PC-3 (cell line): ENCODE measurements around the gene SP7. TPM values are rescaled to one million over a fixed set of nuclear protein-coding genes. Genes with fewer than 3 reads are reported as not detected.

Experiments
- ATAC-seq: fragments of 200-7000 bp; cut with Tn5 transposase; 2 replicates; pipeline ENCODE4 v1.9.1; 2020; ENCODE audit warnings: mild to moderate bottlenecking, moderate library complexity
- BruUV-seq: library from RNA; stranded (reverse); fragments of 400-500 nt; replicated peaks from 2 replicates; lab custom pipeline; 2021; lab: Mats Ljungman, UMichigan
- CTCF ChIA-PET: fragments of 300-600 bp; sonication (Branson Sonifier 250); formaldehyde crosslinking; loops from one replicate; lab custom pipeline; 2022; ENCODE audit warnings: antibody characterized with exemption; lab: Charles Lee
- POLR2A ChIA-PET: fragments of 300-600 bp; sonication (Branson Sonifier 250); formaldehyde crosslinking; loops from one replicate; lab custom pipeline; 2022; ENCODE audit warnings: antibody characterized with exemption; ENCODE audit not compliant: unreplicated experiment; lab: Charles Lee
- DNase-seq: peaks from one replicate; pipeline ENCODE4 v3.0.0-alpha.2; 2015
- H2AFZ ChIP-seq: fragments of 300-600 bp; sonication (generic); 2 replicates; pipeline ENCODE4 v1.6.0; 2016; ENCODE audit warnings: antibody characterized with exemption, low read length
- H3F3A ChIP-seq: fragments of 300-600 bp; sonication (generic); one replicate; pipeline ENCODE4 v1.6.0; 2017; ENCODE audit warnings: antibody characterized with exemption, low read length, control low read depth, mild to moderate bottlenecking; ENCODE audit not compliant: unreplicated experiment
- H3K27ac ChIP-seq: fragments of 300-600 bp; sonication (generic); 2 replicates; pipeline ENCODE4 v1.5.1; 2016; ENCODE audit warnings: mild to moderate bottlenecking, low read length
- H3K27me3 ChIP-seq: fragments of 300-600 bp; sonication (generic); 2 replicates; pipeline ENCODE4 v1.6.1; 2016; ENCODE audit warnings: low read length, mixed read lengths
- H3K36me3 ChIP-seq: fragments of 300-600 bp; sonication (generic); 2 replicates; pipeline ENCODE4 v1.6.1; 2016; ENCODE audit warnings: low read depth, mixed run types, low read length, mixed read lengths
- H3K4me1 ChIP-seq: fragments of 300-600 bp; sonication (generic); 2 replicates; pipeline ENCODE4 v1.5.1; 2016; ENCODE audit warnings: low read length; ENCODE audit not compliant: insufficient read depth
- H3K4me2 ChIP-seq: fragments of 300-600 bp; sonication (generic); 2 replicates; pipeline ENCODE4 v1.6.0; 2016; ENCODE audit warnings: low read length
- H3K4me3 ChIP-seq: fragments of 300-600 bp; sonication (generic); 2 replicates; pipeline ENCODE4 v1.5.1; 2016; ENCODE audit warnings: mild to moderate bottlenecking, low read length, mixed read lengths
- H3K79me2 ChIP-seq: fragments of 300-600 bp; sonication (generic); 2 replicates; pipeline ENCODE4 v1.6.1; 2017; ENCODE audit warnings: low read length, mixed read lengths
- H3K9ac ChIP-seq: fragments of 300-600 bp; sonication (generic); 2 replicates; pipeline ENCODE4 v1.6.0; 2016; ENCODE audit warnings: mild to moderate bottlenecking, low read length
- H3K9me2 ChIP-seq: fragments of 300-600 bp; sonication (generic); replicated peaks from 2 replicates; pipeline ENCODE4 v1.6.1; 2016; ENCODE audit warnings: mixed run types, low read length, mixed read lengths
- H3K9me3 ChIP-seq: fragments of 300-600 bp; sonication (generic); 2 replicates; pipeline ENCODE4 v1.6.1; 2016; ENCODE audit warnings: low read length, mixed read lengths
- H4K20me1 ChIP-seq: fragments of 300-600 bp; sonication (generic); 2 replicates; pipeline ENCODE4 v1.6.1; 2016; ENCODE audit warnings: low read length, mixed read lengths
- EZH2 ChIP-seq: fragments of 300-600 bp; sonication (generic); IDR thresholded peaks from one replicate; pipeline ENCODE4 v1.6.1; 2017; ENCODE audit warnings: antibody characterized with exemption, mild to moderate bottlenecking, low read length; ENCODE audit not compliant: unreplicated experiment
- EZH2phosphoT487 ChIP-seq: fragments of 300-600 bp; sonication (generic); IDR thresholded peaks from 2 replicates; pipeline ENCODE4 v1.6.1; 2018; ENCODE audit warnings: mild to moderate bottlenecking, antibody characterized with exemption, low read length, borderline replicate concordance
- intact Hi-C: fragments of 100-400 bp; cut with micrococcal nuclease; formaldehyde crosslinking; loops from 2 replicates; pipeline ENCODE4 v1.9.0; 2023
- total RNA-seq: library from RNA; depleted of rRNA; stranded (reverse); fragments of >200 nt; gene quantifications from 2 replicates; pipeline ENCODE4 v1.2.3, GENCODE V29; 2014
- TF ChIP-seq, protein P1 (sequence below): fragments of 300-600 bp; sonication (generic); conservative IDR thresholded peaks from 2 replicates; pipeline ENCODE4 v1.5.1; 2017; ENCODE audit warnings: antibody characterized with exemption, low read depth, mild to moderate bottlenecking, low read length

Gene SP7
- total RNA-seq, 1 experiment from 2014 or later = not detected

GRCh38 chr12:53289891-53290290 lies 46.3 kb downstream of the SP7 start:
- TF ChIP-seq EZH2phosphoT487 = no peak
- peak; percentile 64 for DNase-seq
- ATAC-seq = peak; percentile 87
- H3K4me1 ChIP-seq = peaks cover 30% of the 10 kb centered on the region
- no TSS peak for BruUV-seq
- peak overlapping the region; percentile 89 for H3K27ac ChIP-seq
- H3K4me3 ChIP-seq = no peak overlapping the region
- H3K4me2 ChIP-seq = peak overlapping the region; percentile 34
- H3K36me3 ChIP-seq = peaks cover 35% of the 10 kb centered on the region
- H4K20me1 ChIP-seq = no peaks in the 10 kb centered on the region
- ChIA-PET POLR2A (no interaction called here), CTCF (interaction anchor here (0.6 to 2.2 kb wide), 4 partner anchors 14 to 78 kb away, joined by 3 to 13 read pairs (median 6); partner anchors contain the start of gene AAAS)
- H3F3A ChIP-seq = no peaks in the 10 kb centered on the region
- intact Hi-C loops = no loop called here
- H3K27me3 ChIP-seq = no peaks in the 10 kb centered on the region
- peak overlapping the region; percentile 67 for H3K9ac ChIP-seq
- no peaks in the 10 kb centered on the region for H3K9me3 ChIP-seq
- H2AFZ ChIP-seq = no peak overlapping the region
- H3K79me2 ChIP-seq = no peaks in the 10 kb centered on the region
- H3K9me2 ChIP-seq = no peaks in the 10 kb centered on the region

DNA sequence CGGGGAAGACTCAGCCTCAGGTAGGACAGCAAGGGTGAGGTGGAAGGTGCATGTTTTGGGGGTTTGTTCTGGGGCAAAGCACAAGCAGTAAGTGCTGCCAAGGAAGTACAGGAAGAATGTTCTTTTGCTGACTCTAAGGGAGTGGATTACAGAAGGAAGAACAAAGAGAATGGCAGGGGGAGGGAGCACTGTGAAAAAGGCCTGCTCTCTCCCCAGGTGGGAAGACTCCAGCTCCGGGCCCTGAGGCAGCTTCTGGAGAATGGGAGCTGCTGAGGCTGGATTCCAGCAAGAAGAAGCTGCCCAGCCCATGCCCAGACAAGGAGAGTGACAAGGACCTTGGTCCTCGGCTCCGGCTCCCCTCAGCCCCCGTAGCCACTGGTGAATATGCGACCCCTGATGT lies 47.8 kb downstream of the SP7 start:
- H3K4me2 ChIP-seq = no peak overlapping the region
- H3F3A ChIP-seq = no peaks in the 10 kb centered on the region
- H3K27ac ChIP-seq = no peak overlapping the region
- TF ChIP-seq, protein P1, sequence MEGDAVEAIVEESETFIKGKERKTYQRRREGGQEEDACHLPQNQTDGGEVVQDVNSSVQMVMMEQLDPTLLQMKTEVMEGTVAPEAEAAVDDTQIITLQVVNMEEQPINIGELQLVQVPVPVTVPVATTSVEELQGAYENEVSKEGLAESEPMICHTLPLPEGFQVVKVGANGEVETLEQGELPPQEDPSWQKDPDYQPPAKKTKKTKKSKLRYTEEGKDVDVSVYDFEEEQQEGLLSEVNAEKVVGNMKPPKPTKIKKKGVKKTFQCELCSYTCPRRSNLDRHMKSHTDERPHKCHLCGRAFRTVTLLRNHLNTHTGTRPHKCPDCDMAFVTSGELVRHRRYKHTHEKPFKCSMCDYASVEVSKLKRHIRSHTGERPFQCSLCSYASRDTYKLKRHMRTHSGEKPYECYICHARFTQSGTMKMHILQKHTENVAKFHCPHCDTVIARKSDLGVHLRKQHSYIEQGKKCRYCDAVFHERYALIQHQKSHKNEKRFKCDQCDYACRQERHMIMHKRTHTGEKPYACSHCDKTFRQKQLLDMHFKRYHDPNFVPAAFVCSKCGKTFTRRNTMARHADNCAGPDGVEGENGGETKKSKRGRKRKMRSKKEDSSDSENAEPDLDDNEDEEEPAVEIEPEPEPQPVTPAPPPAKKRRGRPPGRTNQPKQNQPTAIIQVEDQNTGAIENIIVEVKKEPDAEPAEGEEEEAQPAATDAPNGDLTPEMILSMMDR = no peak
- TF ChIP-seq EZH2 = no peak
- no peak for TF ChIP-seq EZH2phosphoT487
- no peaks in the 10 kb centered on the region for H3K27me3 ChIP-seq
- peaks cover 40% of the 10 kb centered on the region for H3K36me3 ChIP-seq
- no peaks in the 10 kb centered on the region for H3K9me3 ChIP-seq
- no TSS peak for BruUV-seq
- ATAC-seq (0 out of 2 replicates have a peak, but pooled peaks have one; percentile 9), DNase-seq (no peak)
- no peak overlapping the region for H3K4me3 ChIP-seq
- no peaks in the 10 kb centered on the region for H4K20me1 ChIP-seq
- ChIA-PET POLR2A (interaction anchor here (0.6 kb wide), 1 partner anchor 30 kb away, joined by 3 read pairs; no protein-coding TSS in a partner anchor), CTCF (interaction anchor here (2.2 kb wide), 1 partner anchor 74 kb away, joined by 13 read pairs; no protein-coding TSS in a partner anchor)
- no peak overlapping the region for H3K9ac ChIP-seq
- no peaks in the 10 kb centered on the region for H3K79me2 ChIP-seq
- intact Hi-C loops = no loop called here
- H3K9me2 ChIP-seq = no peaks in the 10 kb centered on the region
- no peak overlapping the region for H2AFZ ChIP-seq
- peaks cover 29% of the 10 kb centered on the region for H3K4me1 ChIP-seq

- BruUV-seq = no TSS peak
- Histone ChIP-seq H3K9me2 (no peaks in the 10 kb centered on the region), H3F3A (no peaks in the 10 kb centered on the region), H3K27me3 (no peaks in the 10 kb centered on the region), H3K4me2 (no peak overlapping the region), H4K20me1 (no peaks in the 10 kb centered on the region), H3K27ac (no peak overlapping the region), H3K4me1 (peaks cover 29% of the 10 kb centered on the region), H3K9ac (no peak overlapping the region), H3K4me3 (no peak overlapping the region), H3K79me2 (no peaks in the 10 kb centered on the region), H3K36me3 (peaks cover 44% of the 10 kb centered on the region), H3K9me3 (no peaks in the 10 kb centered on the region), H2AFZ (no peak overlapping the region)
- ChIA-PET POLR2A (no interaction called here), CTCF (interaction anchor here (0.7 to 2.2 kb wide), 2 partner anchors 74 to 1085 kb away, joined by 5 to 13 read pairs; no protein-coding TSS in a partner anchor)
- ATAC-seq = peak; percentile 61
- peak; percentile 68 for DNase-seq
- intact Hi-C loops = loop anchor here (1.0 kb wide), 1 partner anchor 74 kb away; no protein-coding TSS in a partner anchor
- TF ChIP-seq EZH2phosphoT487 = no peak
- TF ChIP-seq, protein P1 = peak; percentile 90
- no peak for TF ChIP-seq EZH2
Measured at GRCh38 chr12:53287741-53288216, 48.4 kb downstream of the SP7 start.
